Measurements from ENCODE around the gene ZBTB20. TPM values are rescaled to one million over a fixed set of nuclear protein-coding genes. Genes with fewer than 3 reads are reported as not detected.

Gene ZBTB20
- total RNA-seq, 1 donor from 2014 or later: 24.0 TPM

- DNase-seq: no peak
Measured at GRCh38 chr3:114758831-114759699, 388.0 kb downstream of the ZBTB20 start.

GRCh38 chr3:114756506-114757279 lies 390.4 kb downstream of the ZBTB20 start:
- no peak for DNase-seq

DNA sequence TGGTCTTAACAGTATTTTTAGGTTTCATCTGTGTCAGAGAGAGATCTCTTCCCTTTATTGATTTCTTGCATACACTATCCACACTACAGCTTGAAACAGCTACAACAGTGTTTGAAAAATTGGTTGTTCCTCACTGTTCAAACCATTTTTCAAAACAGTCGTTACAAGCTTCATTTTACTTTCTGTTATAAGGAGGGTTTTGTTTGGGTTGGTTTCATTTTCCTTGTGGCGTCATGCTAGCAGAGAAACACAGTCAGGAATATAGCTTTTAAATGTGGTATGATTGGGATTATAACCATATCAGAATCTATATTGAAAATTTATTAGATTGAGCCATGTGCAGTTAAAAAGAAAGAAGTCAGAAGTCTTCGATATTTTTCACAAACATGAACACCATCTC lies 400.6 kb downstream of the ZBTB20 start:
- peak; percentile 13 for DNase-seq

- no peak for DNase-seq
Measured at GRCh38 chr3:114745322-114746240, 401.5 kb downstream of the ZBTB20 start.

GRCh38 chr3:114743746-114744485 lies 403.2 kb downstream of the ZBTB20 start:
- no peak for DNase-seq

DNA sequence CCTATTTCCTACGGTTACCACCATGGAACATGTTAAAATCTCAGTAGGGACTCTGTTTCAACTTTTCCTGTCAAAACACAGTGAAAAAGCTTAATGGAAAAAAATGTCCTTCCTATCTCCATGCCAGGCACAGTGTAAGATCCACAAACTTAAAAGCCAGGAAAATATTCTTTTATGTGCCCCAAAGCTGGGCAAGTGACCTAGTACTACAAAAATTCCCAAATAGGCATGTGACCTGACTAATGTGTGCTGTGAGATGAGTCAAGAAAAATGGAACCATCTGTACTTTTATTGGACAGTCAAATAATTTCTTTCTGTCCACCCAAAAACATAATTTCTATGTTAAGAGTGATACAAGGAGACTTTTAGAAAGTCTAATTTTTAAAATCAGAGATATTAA lies 406.0 kb downstream of the ZBTB20 start:
- no peak for DNase-seq

DNA sequence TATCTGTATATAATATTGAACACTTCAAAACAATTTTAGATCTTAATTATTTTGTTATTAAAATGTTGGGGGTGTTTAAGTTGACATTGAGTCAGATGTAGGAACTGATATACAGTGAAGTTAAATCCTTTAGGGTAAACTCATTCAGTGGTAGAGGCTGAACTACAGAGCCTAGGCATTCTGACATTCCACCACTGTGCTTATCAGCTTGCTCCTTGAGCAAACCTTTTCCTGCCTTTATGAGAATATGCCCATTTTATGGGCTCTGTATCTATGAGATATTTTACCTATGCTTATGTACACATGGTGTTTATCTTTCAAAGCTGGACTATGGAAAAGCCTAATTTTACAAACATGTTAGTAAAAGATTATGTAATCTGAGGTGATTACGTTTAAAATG lies 407.5 kb downstream of the ZBTB20 start:
- DNase-seq: no peak

DNA sequence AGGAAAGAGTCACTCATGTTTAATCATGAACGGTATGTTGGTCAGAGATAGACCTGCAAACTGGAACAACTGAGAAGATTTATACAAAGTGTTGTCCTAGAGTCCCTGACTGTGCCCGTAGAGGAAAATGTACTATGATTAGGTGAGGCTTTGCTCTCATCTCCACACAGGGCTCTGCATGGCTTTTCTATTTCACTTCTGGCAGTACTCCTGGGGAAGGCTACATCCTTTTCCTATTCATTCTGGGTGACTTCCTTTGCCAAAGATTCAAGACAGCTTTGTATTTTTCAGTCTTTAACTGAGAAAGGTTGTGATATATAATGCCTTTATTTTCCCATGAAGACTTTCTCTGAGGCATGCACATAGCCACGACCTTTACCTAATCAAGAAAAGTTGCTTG lies 414.7 kb downstream of the ZBTB20 start:
- DNase-seq: peak; percentile 4

- no peak for DNase-seq
Measured at GRCh38 chr3:114730397-114730796, 416.7 kb downstream of the ZBTB20 start.

GRCh38 chr3:114727373-114727772 lies 419.7 kb downstream of the ZBTB20 start:
- no peak for DNase-seq

GRCh38 chr3:114725966-114726365 lies 421.1 kb downstream of the ZBTB20 start:
- no peak for DNase-seq

- no peak for DNase-seq
Measured at GRCh38 chr3:114722530-114722929, 424.6 kb downstream of the ZBTB20 start.

- DNase-seq: no peak
Measured at GRCh38 chr3:114721864-114722263, 425.2 kb downstream of the ZBTB20 start.

DNA sequence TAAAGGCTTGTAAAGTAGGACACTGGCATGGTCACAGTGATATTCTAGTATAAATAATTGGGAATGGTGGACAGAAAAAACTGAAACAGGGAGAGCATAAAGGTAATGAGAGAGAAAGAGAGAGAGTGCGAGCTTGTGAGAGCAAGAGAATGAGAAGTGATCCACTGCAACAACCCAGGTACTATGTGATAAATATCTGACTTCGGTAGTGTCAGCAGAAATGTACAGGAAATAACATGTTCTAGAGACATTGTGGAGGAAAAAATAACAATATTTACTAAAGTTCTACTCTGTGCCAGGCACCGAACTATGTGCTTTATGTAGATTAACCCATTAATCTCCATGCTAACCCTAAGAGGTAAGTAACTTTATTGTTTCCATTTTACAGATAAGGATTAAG lies 425.9 kb downstream of the ZBTB20 start:
- DNase-seq: no peak

- no peak for DNase-seq
Measured at GRCh38 chr3:114718898-114719210, 428.2 kb downstream of the ZBTB20 start.

DNA sequence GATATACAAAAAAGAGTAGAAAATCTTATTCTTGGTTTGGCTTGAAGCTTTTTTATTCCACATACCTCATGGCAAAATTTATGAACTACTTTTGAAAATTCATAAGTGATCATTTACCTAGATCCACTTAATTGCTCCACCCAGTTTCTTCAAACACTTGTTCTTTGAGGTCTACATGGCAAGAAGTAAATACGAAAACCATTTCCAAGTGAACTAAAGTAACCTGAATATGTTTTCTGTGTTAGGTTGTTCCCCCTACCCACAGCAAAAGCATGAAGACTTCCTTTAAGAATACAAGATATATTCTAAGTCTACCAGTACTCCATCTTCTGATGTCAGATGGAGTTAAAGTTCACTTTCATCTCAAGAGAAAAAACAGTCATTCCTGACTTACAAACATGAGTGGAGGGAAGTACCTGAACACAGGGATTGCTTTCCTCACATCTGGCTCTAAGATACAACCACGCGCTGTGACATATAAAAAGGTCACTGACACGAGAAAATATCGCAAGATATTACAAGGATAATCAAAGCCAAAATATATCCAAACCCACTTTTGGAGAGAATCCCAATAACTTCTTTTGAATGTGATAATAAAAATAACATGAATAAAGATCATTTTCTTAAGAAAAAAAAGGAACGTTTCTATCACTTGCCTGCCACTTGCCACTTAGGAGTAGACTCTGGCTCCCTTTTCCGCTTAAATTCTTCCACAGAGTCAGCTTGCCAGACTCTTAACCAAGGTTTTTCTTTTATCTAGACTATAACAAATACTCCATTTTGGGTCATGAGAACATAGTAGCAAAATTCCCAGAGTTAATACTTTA lies 428.8 kb downstream of the ZBTB20 start:
- DNase-seq: no peak

DNA sequence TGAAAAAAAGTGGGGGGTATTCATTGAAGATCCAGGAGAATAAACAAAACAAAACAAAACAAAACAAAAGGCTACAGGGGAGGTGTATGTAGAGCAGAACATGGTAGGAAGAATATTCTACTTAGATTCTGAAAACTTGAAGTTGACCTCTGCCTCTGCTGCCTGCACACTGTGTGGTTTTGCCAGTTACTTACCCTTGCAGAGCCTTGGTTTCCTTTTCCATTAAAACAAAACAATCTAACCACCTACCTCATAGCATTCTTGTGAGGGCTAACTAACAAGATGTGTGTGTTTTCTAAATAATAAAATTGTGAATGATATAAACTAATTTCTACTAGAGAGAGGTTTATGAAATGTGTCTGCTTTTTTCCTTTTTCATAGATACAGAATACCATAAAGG lies 430.2 kb downstream of the ZBTB20 start:
- DNase-seq: no peak

- DNase-seq: no peak
Measured at GRCh38 chr3:114716126-114716525, 431.0 kb downstream of the ZBTB20 start.

DNA sequence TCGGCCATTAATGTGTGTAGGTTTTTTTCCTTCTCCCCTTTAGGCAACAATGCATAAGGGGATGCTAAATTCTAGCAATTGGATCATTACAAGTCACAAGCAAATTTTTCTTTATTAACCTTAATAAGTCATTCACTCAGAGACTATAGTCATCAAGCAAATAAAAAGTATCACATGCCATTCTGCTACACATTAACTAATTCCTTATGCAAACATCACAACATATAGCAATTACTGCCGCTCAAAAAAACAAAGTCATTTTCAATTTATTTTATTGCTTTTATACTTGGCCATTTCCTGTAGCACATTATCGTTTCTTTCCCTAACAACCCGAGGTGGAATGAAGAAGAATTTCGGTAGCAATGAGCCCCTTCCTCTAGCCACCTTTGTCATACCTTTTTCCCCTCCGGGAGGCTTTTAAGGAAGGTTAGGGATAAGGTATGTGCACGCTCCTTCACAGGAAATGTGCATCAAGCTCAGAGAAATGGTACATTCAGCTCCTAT lies 432.1 kb downstream of the ZBTB20 start:
- DNase-seq: no peak

GRCh38 chr3:114714237-114714636 lies 432.9 kb downstream of the ZBTB20 start:
- DNase-seq: peak; percentile 44
